ENCODE results near the gene KCNMA1. TPM values are rescaled to one million over a fixed set of nuclear protein-coding genes. Genes with fewer than 3 reads are reported as not detected.
A peak's percentile ranks its signal among the peaks of the same experiment; 100 is the strongest.

KCNMA1 gene
- total and polyA plus RNA-seq, 9 of the 15 experiments (the other 6 are each of a cell fraction or from before 2014, with no cell fraction given) = 0.01 to 0.95 (median 0.15) TPM; not detected in 4

- TF ChIP-seq REST (IDR thresholded peaks at IDR 0.05; ENCODE audit: borderline replicate concordance) = peak; percentile 90
- no peak for TF ChIP-seq REST (CRISPR knock-in tag; IDR thresholded peaks at IDR 0.05; ENCODE audit: low read depth)
- TF ChIP-seq RBM25 (IDR thresholded peaks at IDR 0.05; ENCODE audit: low read depth, low read length, severe bottlenecking) = peak; percentile 7
- TF ChIP-seq MEIS2 (IDR thresholded peaks at IDR 0.05; ENCODE audit: partially characterized antibody) = peak; percentile 34
- TF ChIP-seq PREB (CRISPR knock-in tag; IDR thresholded peaks at IDR 0.05) = no peak
- 0 out of 2 replicates have a peak, but pooled peaks have one; percentile 34 for TF ChIP-seq TARDBP (IDR thresholded peaks at IDR 0.05)
- TF ChIP-seq ZNF274 (IDR thresholded peaks at IDR 0.05; ENCODE audit: borderline replicate concordance, low read depth, low read length) = no peak
- no peak for TF ChIP-seq ERF (CRISPR knock-in tag; IDR thresholded peaks at IDR 0.05)
- TF ChIP-seq CBFB (CRISPR knock-in tag; IDR thresholded peaks at IDR 0.05) = no peak
- TF ChIP-seq SMC3 (conservative IDR thresholded peaks at IDR 0.05; ENCODE audit: insufficient read depth, low read depth, low read length) = peak; percentile 94
- TF ChIP-seq THRAP3 (IDR thresholded peaks at IDR 0.05; ENCODE audit: borderline replicate concordance) = no peak
- TF ChIP-seq ARNT (IDR thresholded peaks at IDR 0.05) = 0 out of 4 replicates have a peak, but pooled peaks of 1 of the 2 experiments have one; percentile 24
- 0 out of 2 replicates have a peak, but pooled peaks have one; percentile 36 for TF ChIP-seq BACH1 (tag; IDR thresholded peaks at IDR 0.05)
- TF ChIP-seq CTCF (IDR thresholded peaks at IDR 0.05 in 2 of 3, conservative IDR thresholded peaks at IDR 0.05 in 1 of 3; ENCODE audit: insufficient read depth in 2 of 3, low read depth in 1 of 3, low read length in 3 of 3) = peak; percentile 84 to 97 (median 85)
- TF ChIP-seq MYC (IDR thresholded peaks at IDR 0.05; ENCODE audit: low read depth, low read length) = 0 out of 2 replicates have a peak, but pooled peaks have one; percentile 30
- no peak for TF ChIP-seq MYC (CRISPR knock-in tag; IDR thresholded peaks at IDR 0.05; ENCODE audit: borderline replicate concordance, low read depth)
Measured at GRCh38 chr10:77641788-77642397, 4.3 kb upstream of the KCNMA1 start (continued).
